ENCODE results near the gene UBE2C. TPM values are rescaled to one million over a fixed set of nuclear protein-coding genes. Genes with fewer than 3 reads are reported as not detected.

UBE2C gene
- total RNA-seq, 1 experiment from 2014 or later: 268 TPM

DNA sequence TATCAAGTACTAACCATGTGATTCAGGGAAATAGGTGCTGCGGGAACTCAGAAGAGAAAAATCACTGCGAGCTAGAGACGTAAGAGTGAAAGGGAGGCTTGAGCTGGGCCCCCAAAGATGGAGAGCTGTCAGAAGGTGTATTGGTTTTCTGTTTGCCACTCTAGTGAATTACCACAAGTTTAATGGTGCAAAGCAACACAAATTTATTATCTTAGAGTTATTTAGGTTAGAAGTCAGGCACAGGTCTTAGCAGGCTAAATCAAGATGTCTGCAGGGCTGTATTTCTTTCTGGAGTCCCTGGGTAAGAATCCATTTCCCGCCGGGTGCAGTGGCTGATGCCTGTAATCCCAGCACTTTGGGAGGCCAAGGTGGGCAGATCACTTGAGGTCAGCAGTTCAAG, 47.5 kb downstream of the UBE2C start:
- Histone ChIP-seq H3K4ac (ENCODE audit: low read depth, low read length) (no peak overlapping the region), H3K23ac (ENCODE audit: insufficient read length, low read depth, low read length) (no peak overlapping the region), H3K79me2 (ENCODE audit: insufficient read depth, low read length) (peaks cover 3% of the 10 kb centered on the region; the same call in 1 of the 2 replicates), H3K9me3 (ENCODE audit: control insufficient read depth, low read depth, low read length) (no peaks in the 10 kb centered on the region), H3K27me3 (ENCODE audit: insufficient read depth, low read length) (no peaks in the 10 kb centered on the region), H4K5ac (ENCODE audit: insufficient read length, low read depth, low read length) (no peak overlapping the region), H4K8ac (replicated peaks; ENCODE audit: insufficient read length, low read depth, low read length) (no peak overlapping the region), H2AK5ac (ENCODE audit: insufficient read length, low read length) (no peak overlapping the region), H3K4me2 (ENCODE audit: insufficient read depth, insufficient read length, low read length) (no peak overlapping the region), H3K79me1 (ENCODE audit: insufficient read depth, low read depth, low read length, poor library complexity, severe bottlenecking) (no peaks in the 10 kb centered on the region), H2BK12ac (ENCODE audit: insufficient read length, low read depth, low read length) (no peak overlapping the region), H3K23me2 (ENCODE audit: insufficient read length, low read depth, low read length, poor library complexity, severe bottlenecking) (peaks cover 5% of the 10 kb centered on the region), H2AFZ (ENCODE audit: low read length) (no peak overlapping the region), H4K91ac (ENCODE audit: insufficient read length, low read depth, low read length) (no peak overlapping the region), H2BK20ac (ENCODE audit: low read depth, low read length, poor library complexity, severe bottlenecking) (no peak overlapping the region), H3K56ac (ENCODE audit: insufficient read length, low read depth, low read length) (no peak overlapping the region), H3K4me1 (ENCODE audit: insufficient read depth, low read length) (peaks cover 5% of the 10 kb centered on the region; the same call in 1 of the 2 replicates), H3K18ac (ENCODE audit: insufficient read length, low read depth, low read length) (no peak overlapping the region), H3T11ph (ENCODE audit: low read length) (no peak overlapping the region), H3K27ac (ENCODE audit: insufficient read length, low read depth, low read length) (no peak overlapping the region), H3K14ac (ENCODE audit: insufficient read depth, low read length) (no peak overlapping the region), H2BK120ac (ENCODE audit: low read depth, low read length, poor library complexity, severe bottlenecking) (no peak overlapping the region), H2BK15ac (ENCODE audit: low read depth, low read length) (no peak overlapping the region), H2BK5ac (ENCODE audit: insufficient read length, low read length) (no peak overlapping the region), H4K20me1 (ENCODE audit: control insufficient read depth, insufficient read depth, insufficient read length) (peaks cover 2% of the 10 kb centered on the region), H3K9ac (ENCODE audit: extremely low read depth, insufficient read length, low read length) (no peak overlapping the region)
- Mint-ChIP-seq H3K36me3 (ENCODE audit: insufficient read depth in 1 of 3, low read depth in 3 of 3) (peaks cover 2 to 7% (median 3%) of the 10 kb centered on the region in 3 experiments; a peak in 3 of 7 replicates), H3K27ac (no peak overlapping the region), H3K4me1 (peaks cover 32 to 35% of the 10 kb centered on the region in 2 experiments), H3K9me3 (no peaks in the 10 kb centered on the region), H3K27me3 (ENCODE audit: low read depth) (no peaks in the 10 kb centered on the region), H3K4me3 (no peak overlapping the region)
- TF ChIP-seq CTCF (conservative IDR thresholded peaks at IDR 0.05): no peak
- WGBS (ENCODE audit: extremely low coverage, insufficient read length, low lambda C conversion rate): no CpG with 5 or more reads among the region's 5 CpGs
- DNase-seq: no peak
